HG03066 (cell line): ENCODE measurements around the gene RAB6A.

Experiments used
- ATAC-seq: cut with Tn5 transposase; IDR thresholded peaks from one replicate; pipeline ENCODE4 v1.9.1; 2021; ENCODE audit warnings: low read depth; ENCODE audit not compliant: unreplicated experiment

RAB6A gene

GRCh38 chr11:73659961-73660360 is 100.9 kb downstream of the RAB6A start:
- ATAC-seq, result no peak

GRCh38 chr11:73656985-73657384 is 103.9 kb downstream of the RAB6A start:
- ATAC-seq, result no peak

GRCh38 chr11:73655686-73656085 is 105.2 kb downstream of the RAB6A start:
- no peak for ATAC-seq

- ATAC-seq, result no peak
These were observed 106.3 kb downstream of the RAB6A start for GRCh38 chr11:73654482-73655021.

- no peak for ATAC-seq
These were observed 106.9 kb downstream of the RAB6A start for GRCh38 chr11:73653996-73654395.

GRCh38 chr11:73652856-73653559 is 107.9 kb downstream of the RAB6A start:
- ATAC-seq, result no peak

- no peak for ATAC-seq
These were observed 108.7 kb downstream of the RAB6A start for GRCh38 chr11:73652046-73652730.

- ATAC-seq, result no peak
These were observed 109.2 kb downstream of the RAB6A start for GRCh38 chr11:73651661-73652045.

- no peak for ATAC-seq
These were observed 109.6 kb downstream of the RAB6A start for GRCh38 chr11:73651252-73651651.

GRCh38 chr11:73650400-73650799 is 110.5 kb downstream of the RAB6A start:
- no peak for ATAC-seq

- ATAC-seq, result no peak
These were observed 111.7 kb downstream of the RAB6A start for GRCh38 chr11:73649206-73649605.

- no peak for ATAC-seq
These were observed 112.3 kb downstream of the RAB6A start for GRCh38 chr11:73648571-73649046.

GRCh38 chr11:73648121-73648520 is 112.8 kb downstream of the RAB6A start:
- ATAC-seq, result no peak

GRCh38 chr11:73647459-73648100 is 113.3 kb downstream of the RAB6A start:
- peak; percentile 72 for ATAC-seq

- ATAC-seq, result no peak
These were observed 114.8 kb downstream of the RAB6A start, which contains the start of gene PLEKHB1 for GRCh38 chr11:73645972-73646631. PLEKHB1 (plus strand) TSS chr11:73646581; CDS start chr11:73646609, 28 bp downstream.

GRCh38 chr11:73645121-73645969 is 115.5 kb downstream of the RAB6A start:
- ATAC-seq, result no peak

- no peak for ATAC-seq
These were observed 119.2 kb downstream of the RAB6A start for GRCh38 chr11:73641668-73642067.

GRCh38 chr11:73640592-73640991 is 120.3 kb downstream of the RAB6A start:
- ATAC-seq, result no peak

- ATAC-seq, result no peak
These were observed 123.9 kb downstream of the RAB6A start for GRCh38 chr11:73637012-73637411.

GRCh38 chr11:73636249-73636648 is 124.6 kb downstream of the RAB6A start:
- ATAC-seq, result no peak
